Endothelial cell (in vitro differentiated cells): Measurements from ENCODE around the gene VRK3. TPM values are rescaled to one million over a fixed set of nuclear protein-coding genes. Genes with fewer than 3 reads are reported as not detected.
A peak's percentile ranks its signal among the peaks of the same experiment; 100 is the strongest.

ENCODE experiments used
- DNase-seq: peaks from one replicate; pipeline ENCODE4 v3.0.0; 2021; ENCODE audit warnings: low spot score
- H3K27ac Mint-ChIP-seq: one replicate; pipeline ENCODE4 v1.8.0; 2021; ENCODE audit warnings: mixed read lengths, inconsistent platforms; ENCODE audit not compliant: unreplicated experiment
- H3K27me3 Mint-ChIP-seq: one replicate; pipeline ENCODE4 v1.8.0; 2021; ENCODE audit warnings: mild to moderate bottlenecking, moderate library complexity, mixed read lengths, inconsistent platforms; ENCODE audit not compliant: unreplicated experiment
- H3K36me3 Mint-ChIP-seq: one replicate; pipeline ENCODE4 v1.8.0; 2021; ENCODE audit warnings: mild to moderate bottlenecking, low read depth, mixed read lengths, inconsistent platforms; ENCODE audit not compliant: unreplicated experiment
- H3K4me1 Mint-ChIP-seq: one replicate; pipeline ENCODE4 v1.8.0; 2021; ENCODE audit warnings: mild to moderate bottlenecking, mixed read lengths, inconsistent platforms; ENCODE audit not compliant: unreplicated experiment
- H3K4me3 Mint-ChIP-seq: one replicate; pipeline ENCODE4 v1.8.0; 2021; ENCODE audit warnings: mild to moderate bottlenecking, mixed read lengths, inconsistent platforms; ENCODE audit not compliant: unreplicated experiment
- H3K9me3 Mint-ChIP-seq: one replicate; pipeline ENCODE4 v1.8.0; 2021; ENCODE audit warnings: mixed read lengths, inconsistent platforms; ENCODE audit not compliant: unreplicated experiment
- CTCF ChIP-seq: fragments of 200-600 bp; sonication (generic); IDR thresholded peaks from one replicate; pipeline ENCODE4 v1.5.0; 2021; ENCODE audit warnings: antibody characterized with exemption; ENCODE audit not compliant: unreplicated experiment
- total RNA-seq: library from RNA; stranded (reverse); fragmentation: NEBNext Ultra II Directional; extraction: Animal tissue kit (Norgen Biotek cat#: 25700); gene quantifications from one replicate; pipeline ENCODE4 v1.2.1, GENCODE V29; 2021; ENCODE audit not compliant: unreplicated experiment

VRK3 gene
- total RNA-seq, 1 donor from 2014 or later: 51.2 TPM

- Mint-ChIP-seq H3K9me3 (no peaks in the 10 kb centered on the region), H3K4me1 (peaks cover 12% of the 10 kb centered on the region), H3K27ac (no peak overlapping the region), H3K36me3 (peaks cover 53% of the 10 kb centered on the region), H3K4me3 (no peak overlapping the region), H3K27me3 (peaks cover 12% of the 10 kb centered on the region)
- DNase-seq: no peak
- no peak for TF ChIP-seq CTCF
These were observed 5.8 kb upstream of the VRK3 start for GRCh38 chr19:50030937-50031336.

GRCh38 chr19:50030225-50030624 lies 5.1 kb upstream of the VRK3 start:
- no peak for DNase-seq
- peaks cover 18% of the 10 kb centered on the region for H3K27me3 Mint-ChIP-seq
- H3K4me3 Mint-ChIP-seq: no peak overlapping the region
- H3K27ac Mint-ChIP-seq: no peak overlapping the region
- H3K9me3 Mint-ChIP-seq: no peaks in the 10 kb centered on the region
- H3K36me3 Mint-ChIP-seq: peaks cover 46% of the 10 kb centered on the region
- no peak for TF ChIP-seq CTCF
- peaks cover 19% of the 10 kb centered on the region for H3K4me1 Mint-ChIP-seq

- H3K9me3 Mint-ChIP-seq: no peaks in the 10 kb centered on the region
- peaks cover 19% of the 10 kb centered on the region for H3K4me1 Mint-ChIP-seq
- peak overlapping the region; percentile 86 for H3K4me3 Mint-ChIP-seq
- H3K27ac Mint-ChIP-seq: peak overlapping the region; percentile 88
- peaks cover 16% of the 10 kb centered on the region for H3K27me3 Mint-ChIP-seq
- DNase-seq: no peak
- peaks cover 27% of the 10 kb centered on the region for H3K36me3 Mint-ChIP-seq
- no peak for TF ChIP-seq CTCF
These were observed 1.4 kb upstream of the VRK3 start for GRCh38 chr19:50026550-50026906.

- peaks cover 22% of the 10 kb centered on the region for H3K36me3 Mint-ChIP-seq
- peak; percentile 85 for DNase-seq
- peak within 1 kb of the TSS; percentile 98 for H3K27ac Mint-ChIP-seq
- TF ChIP-seq CTCF: no peak
- H3K9me3 Mint-ChIP-seq: no peaks in the 10 kb centered on the region
- H3K4me3 Mint-ChIP-seq: peak within 1 kb of the TSS; percentile 95
- H3K4me1 Mint-ChIP-seq: peaks cover 16% of the 10 kb centered on the region
- H3K27me3 Mint-ChIP-seq: peaks cover 16% of the 10 kb centered on the region
These were observed 800 bp upstream of the VRK3 start, which contains the start of gene ZNF473 for GRCh38 chr19:50025794-50026549. Gene ZNF473, plus strand, starts transcription at chr19:50026005. Its CDS starts 5,078 bp downstream, at chr19:50031083.

- Mint-ChIP-seq H3K4me3 (peak overlapping the region; percentile 95), H3K27me3 (peaks cover 16% of the 10 kb centered on the region), H3K9me3 (no peaks in the 10 kb centered on the region), H3K4me1 (peaks cover 20% of the 10 kb centered on the region), H3K27ac (peak overlapping the region; percentile 72), H3K36me3 (peaks cover 19% of the 10 kb centered on the region)
- DNase-seq: no peak
- no peak for TF ChIP-seq CTCF
These were observed 502 bp downstream of the VRK3 start for GRCh38 chr19:50024719-50025021.
